ENCODE measurements around the gene HOMER3. TPM values are rescaled to one million over a fixed set of nuclear protein-coding genes. Genes with fewer than 3 reads are reported as not detected.

HOMER3 gene
- total and polyA plus RNA-seq, 2 donors (not counting 1 experiment from before 2014, with no cell fraction given), result 23.7 to 70.2 TPM

DNA sequence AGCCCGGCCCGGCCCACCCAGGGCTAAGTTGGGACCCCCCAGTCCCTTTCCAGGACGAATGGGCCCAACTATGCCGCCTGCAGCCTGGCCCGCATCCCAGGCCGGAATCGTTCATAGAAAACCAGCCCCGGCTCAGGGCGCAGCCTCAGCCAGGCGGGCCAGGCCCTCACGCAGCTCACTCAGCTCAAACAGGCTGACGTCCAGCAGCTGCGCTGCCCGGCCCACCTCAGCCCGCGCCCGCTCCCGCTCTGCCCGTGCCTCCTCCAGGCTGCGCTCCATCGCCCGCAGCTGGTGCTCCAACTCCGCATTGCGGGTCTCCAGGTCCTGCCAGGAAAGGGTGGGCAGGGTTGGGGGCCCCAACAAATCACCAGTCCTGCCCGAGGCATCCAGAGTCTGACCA, 11.7 kb downstream of the HOMER3 start:
- DNase-seq (ENCODE audit: low read depth in 2 of 2), result no peak
- H3K27me3 ChIP-seq (ENCODE audit: control insufficient read depth, insufficient read depth, low read length), result no peaks in the 10 kb centered on the region
- H4K20me1 ChIP-seq (ENCODE audit: control insufficient read depth, extremely low read depth, insufficient read depth, low read length), result no peaks in the 10 kb centered on the region
- H3K9ac ChIP-seq (ENCODE audit: insufficient read depth, low read length), result no peak overlapping the region
- TF ChIP-seq, protein P1, sequence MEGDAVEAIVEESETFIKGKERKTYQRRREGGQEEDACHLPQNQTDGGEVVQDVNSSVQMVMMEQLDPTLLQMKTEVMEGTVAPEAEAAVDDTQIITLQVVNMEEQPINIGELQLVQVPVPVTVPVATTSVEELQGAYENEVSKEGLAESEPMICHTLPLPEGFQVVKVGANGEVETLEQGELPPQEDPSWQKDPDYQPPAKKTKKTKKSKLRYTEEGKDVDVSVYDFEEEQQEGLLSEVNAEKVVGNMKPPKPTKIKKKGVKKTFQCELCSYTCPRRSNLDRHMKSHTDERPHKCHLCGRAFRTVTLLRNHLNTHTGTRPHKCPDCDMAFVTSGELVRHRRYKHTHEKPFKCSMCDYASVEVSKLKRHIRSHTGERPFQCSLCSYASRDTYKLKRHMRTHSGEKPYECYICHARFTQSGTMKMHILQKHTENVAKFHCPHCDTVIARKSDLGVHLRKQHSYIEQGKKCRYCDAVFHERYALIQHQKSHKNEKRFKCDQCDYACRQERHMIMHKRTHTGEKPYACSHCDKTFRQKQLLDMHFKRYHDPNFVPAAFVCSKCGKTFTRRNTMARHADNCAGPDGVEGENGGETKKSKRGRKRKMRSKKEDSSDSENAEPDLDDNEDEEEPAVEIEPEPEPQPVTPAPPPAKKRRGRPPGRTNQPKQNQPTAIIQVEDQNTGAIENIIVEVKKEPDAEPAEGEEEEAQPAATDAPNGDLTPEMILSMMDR (conservative IDR thresholded peaks at IDR 0.05 in 1 of 2, IDR thresholded peaks at IDR 0.05 in 1 of 2; ENCODE audit: low read depth in 1 of 2, low read length in 2 of 2), result no peak
- TF ChIP-seq EZH2 (IDR thresholded peaks at IDR 0.05; ENCODE audit: low read length, missing control alignments), result no peak
- peaks cover 40% of the 10 kb centered on the region for H3K36me3 ChIP-seq (ENCODE audit: control insufficient read depth, insufficient read depth, low read length)
- H3K79me2 ChIP-seq (ENCODE audit: control insufficient read depth, insufficient read depth, low read length), result no peaks in the 10 kb centered on the region
- no peaks in the 10 kb centered on the region for H3K9me3 ChIP-seq (ENCODE audit: control insufficient read depth, insufficient read depth, low read depth, low read length)
- no peak overlapping the region for H2AFZ ChIP-seq (ENCODE audit: low read length)
- H3K4me3 ChIP-seq (replicated peaks in 1 of 4; ENCODE audit: control extremely low read depth in 1 of 4, insufficient read depth in 1 of 4, low read depth in 3 of 4, low read length in 4 of 4), result no peak overlapping the region
- H3K4me1 ChIP-seq (ENCODE audit: control insufficient read depth, extremely low read depth, insufficient read depth, low read length), result no peaks in the 10 kb centered on the region
- no peak overlapping the region for H3K27ac ChIP-seq (ENCODE audit: insufficient read depth, low read length)
- H3K4me2 ChIP-seq (ENCODE audit: extremely low read depth, insufficient read depth, low read length), result no peak overlapping the region

DNA sequence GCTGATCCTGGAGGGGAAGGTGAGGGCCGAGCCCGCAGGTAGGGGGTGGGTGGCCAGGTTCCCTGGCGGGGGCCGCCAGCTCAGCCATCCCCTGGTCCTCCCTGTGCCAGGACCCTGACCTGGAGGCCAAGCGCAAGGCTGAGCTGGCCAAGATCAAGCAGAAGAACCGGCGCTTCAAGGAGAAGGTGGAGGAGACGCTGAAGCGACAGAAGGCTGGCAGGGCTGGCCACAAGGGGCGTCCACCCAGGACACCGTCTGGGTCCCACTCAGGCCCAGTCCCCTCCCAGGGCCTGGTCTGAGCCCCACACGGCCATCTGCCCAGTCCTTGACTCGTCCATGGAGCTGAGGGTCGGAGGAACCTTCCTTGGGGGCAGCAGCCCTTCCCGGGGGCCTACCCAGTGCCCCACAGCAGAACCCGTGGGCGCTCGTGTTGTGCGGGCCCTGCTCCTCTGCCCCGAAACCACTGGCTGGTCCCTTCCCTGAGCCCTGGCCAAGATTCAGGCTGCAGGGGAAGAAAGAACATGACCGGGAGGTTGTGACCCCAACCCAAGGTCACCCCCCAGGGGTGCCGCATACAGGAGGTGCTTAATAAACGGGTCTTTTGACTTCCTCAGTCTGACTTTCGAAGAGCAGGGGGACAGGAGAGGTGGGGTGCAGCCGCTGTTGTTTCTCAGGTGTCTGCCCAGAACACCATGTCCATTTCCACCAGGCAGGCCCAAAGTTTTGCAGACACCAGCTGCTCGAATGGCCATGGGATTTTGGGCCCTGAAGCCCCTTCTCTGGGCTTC, 12.8 kb downstream of the HOMER3 start:
- no peak for TF ChIP-seq EZH2 (IDR thresholded peaks at IDR 0.05; ENCODE audit: low read length, missing control alignments)
- TF ChIP-seq, protein P1 (conservative IDR thresholded peaks at IDR 0.05 in 1 of 2, IDR thresholded peaks at IDR 0.05 in 1 of 2; ENCODE audit: low read depth in 1 of 2, low read length in 2 of 2), result no peak
- H3K4me1 ChIP-seq (ENCODE audit: control insufficient read depth, extremely low read depth, insufficient read depth, low read length), result no peaks in the 10 kb centered on the region
- DNase-seq (ENCODE audit: low read depth in 2 of 2), result no peak
- H3K36me3 ChIP-seq (ENCODE audit: control insufficient read depth, insufficient read depth, low read length), result peaks cover 35% of the 10 kb centered on the region
- H3K79me2 ChIP-seq (ENCODE audit: control insufficient read depth, insufficient read depth, low read length), result no peaks in the 10 kb centered on the region
- no peaks in the 10 kb centered on the region for H3K9me3 ChIP-seq (ENCODE audit: control insufficient read depth, insufficient read depth, low read depth, low read length)
- no peak overlapping the region for H3K4me2 ChIP-seq (ENCODE audit: extremely low read depth, insufficient read depth, low read length)
- H4K20me1 ChIP-seq (ENCODE audit: control insufficient read depth, extremely low read depth, insufficient read depth, low read length), result no peaks in the 10 kb centered on the region
- no peak overlapping the region for H3K4me3 ChIP-seq (replicated peaks in 1 of 4; ENCODE audit: control extremely low read depth in 1 of 4, insufficient read depth in 1 of 4, low read depth in 3 of 4, low read length in 4 of 4)
- no peak overlapping the region for H2AFZ ChIP-seq (ENCODE audit: low read length)
- H3K27me3 ChIP-seq (ENCODE audit: control insufficient read depth, insufficient read depth, low read length), result no peaks in the 10 kb centered on the region
- H3K9ac ChIP-seq (ENCODE audit: insufficient read depth, low read length), result no peak overlapping the region
- H3K27ac ChIP-seq (ENCODE audit: insufficient read depth, low read length), result no peak overlapping the region

DNA sequence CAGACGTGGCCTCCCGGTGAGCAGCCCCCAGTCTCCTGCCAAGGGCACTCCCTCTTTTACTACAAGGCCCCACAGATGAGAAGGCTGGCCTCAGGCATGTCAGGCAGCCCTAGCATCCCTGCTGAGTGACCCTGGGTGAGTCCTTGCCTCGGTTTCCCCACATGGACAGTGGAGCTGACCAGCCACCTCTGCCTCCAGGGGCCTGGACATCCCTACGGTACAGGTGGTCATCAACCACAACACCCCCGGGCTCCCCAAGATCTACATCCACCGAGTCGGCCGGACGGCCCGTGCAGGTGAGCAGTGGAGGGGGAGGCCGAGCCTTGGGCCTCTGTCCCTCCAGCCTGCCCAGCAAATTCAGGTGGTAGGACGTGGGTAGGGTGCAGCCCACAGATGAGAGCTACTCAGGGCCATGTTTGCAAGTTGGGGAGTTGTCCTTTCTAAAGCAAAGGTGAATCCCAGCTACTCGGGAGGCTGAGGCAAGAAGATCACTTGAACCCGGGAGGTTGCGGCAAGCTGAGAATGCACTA, 16.3 kb downstream of the HOMER3 start:
- Histone ChIP-seq H3K4me2 (ENCODE audit: extremely low read depth, insufficient read depth, low read length) (no peak overlapping the region), H3K79me2 (ENCODE audit: control insufficient read depth, insufficient read depth, low read length) (peaks cover 13% of the 10 kb centered on the region), H3K9ac (ENCODE audit: insufficient read depth, low read length) (no peak overlapping the region), H3K4me3 (replicated peaks in 1 of 4; ENCODE audit: control extremely low read depth in 1 of 4, insufficient read depth in 1 of 4, low read depth in 3 of 4, low read length in 4 of 4) (no peak overlapping the region), H2AFZ (ENCODE audit: low read length) (no peak overlapping the region), H3K9me3 (ENCODE audit: control insufficient read depth, insufficient read depth, low read depth, low read length) (no peaks in the 10 kb centered on the region), H3K27ac (ENCODE audit: insufficient read depth, low read length) (no peak overlapping the region), H3K4me1 (ENCODE audit: control insufficient read depth, extremely low read depth, insufficient read depth, low read length) (peaks cover 4% of the 10 kb centered on the region), H4K20me1 (ENCODE audit: control insufficient read depth, extremely low read depth, insufficient read depth, low read length) (no peaks in the 10 kb centered on the region), H3K36me3 (ENCODE audit: control insufficient read depth, insufficient read depth, low read length) (peaks cover 32% of the 10 kb centered on the region), H3K27me3 (ENCODE audit: control insufficient read depth, insufficient read depth, low read length) (no peaks in the 10 kb centered on the region)
- DNase-seq (ENCODE audit: low read depth in 2 of 2), result no peak
- TF ChIP-seq EZH2 (IDR thresholded peaks at IDR 0.05; ENCODE audit: low read length, missing control alignments), result no peak
- TF ChIP-seq, protein P1 (conservative IDR thresholded peaks at IDR 0.05 in 1 of 2, IDR thresholded peaks at IDR 0.05 in 1 of 2; ENCODE audit: low read depth in 1 of 2, low read length in 2 of 2), result no peak
